Hematopoietic multipotent progenitor cell (in vitro differentiated cells): Measurements from ENCODE around the gene SLC35F2. TPM values are rescaled to one million over a fixed set of nuclear protein-coding genes. Genes with fewer than 3 reads are reported as not detected.
A peak's percentile ranks its signal among the peaks of the same experiment; 100 is the strongest.

Experiments
- DNase-seq, 3 donors: peaks; one replicate each; pipeline ENCODE4 v3.0.0-alpha.2; 2011 to 2015; ENCODE audit warnings: low read depth in 2 of 3, low spot score in 2 of 3
- total RNA-seq: library from RNA; depleted of rRNA; stranded (reverse); fragments of >200 nt; gene quantifications from one replicate; pipeline ENCODE4 v1.2.3, GENCODE V29; 2012

SLC35F2 gene
- total RNA-seq, 1 donor: 27.5 TPM

DNA sequence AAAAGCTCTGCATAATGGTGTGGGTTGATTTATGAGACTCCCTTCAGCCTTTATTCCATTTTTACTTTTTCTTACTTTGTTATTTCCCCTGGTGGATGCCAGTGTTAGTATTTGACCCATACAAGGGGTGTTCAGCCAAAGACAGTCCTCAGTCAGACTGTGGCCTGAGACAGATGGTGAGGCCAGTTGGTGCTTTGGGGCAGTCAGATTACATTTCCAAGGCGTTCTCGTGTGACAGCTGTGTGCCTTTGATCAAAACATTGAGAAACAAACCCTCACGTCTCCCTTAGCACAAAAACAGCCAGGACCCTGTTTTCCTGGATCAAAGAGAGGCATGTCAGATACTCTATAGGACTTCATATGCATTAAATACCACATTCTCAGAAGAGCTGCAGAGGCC is 115.4 kb downstream of the SLC35F2 start:
- DNase-seq: no peak

DNA sequence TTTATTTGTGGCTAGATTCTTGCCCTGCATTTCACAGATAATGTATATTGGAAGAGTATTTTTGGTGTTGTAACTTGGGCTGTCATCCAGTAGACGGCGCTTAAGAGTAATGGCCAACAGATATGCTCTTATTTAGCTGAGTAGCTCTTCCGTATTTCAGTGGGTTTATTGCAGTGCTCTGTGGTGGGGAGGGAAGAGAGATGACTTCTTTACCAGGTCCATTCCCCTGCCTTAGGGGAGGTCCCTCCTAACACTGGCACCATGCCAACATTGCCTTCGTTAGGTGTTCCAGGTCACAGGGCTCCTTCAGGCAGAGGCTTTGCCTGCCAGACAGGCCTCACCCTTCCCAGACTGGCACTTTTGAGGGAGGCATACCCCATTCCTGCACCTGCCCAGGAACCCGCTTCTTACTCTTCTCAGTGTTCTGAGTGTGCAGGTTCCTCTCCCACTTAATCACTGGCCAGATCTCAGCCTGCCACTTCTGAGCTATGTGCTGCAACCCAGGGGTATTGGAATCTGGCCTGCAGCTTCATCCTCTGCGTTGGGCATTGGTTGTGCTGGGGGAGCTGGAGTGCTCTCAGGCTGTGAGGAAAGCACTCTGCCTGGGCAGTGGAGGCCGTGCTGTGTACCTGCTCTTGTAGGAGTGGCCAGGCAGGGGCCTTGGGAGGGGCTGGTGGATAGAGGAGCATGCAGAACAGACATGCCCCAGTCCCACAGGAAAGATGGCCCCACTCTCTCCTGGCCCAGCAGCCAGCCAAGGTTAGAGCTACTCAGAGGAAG is 117.4 kb downstream of the SLC35F2 start:
- DNase-seq: peak in 2 of 3 donors; percentile 31 to 65

Other genes starting within 250 kb of the SLC35F2 start
- gene SLN, start 146.7 kb downstream of the SLC35F2 start, total RNA-seq: not detected
- gene RAB39A, start 69.7 kb upstream of the SLC35F2 start, total RNA-seq: under 0.01 TPM
- 29.4 TPM for gene CUL5, start 150.1 kb upstream of the SLC35F2 start, total RNA-seq